T-helper 17 cell (primary cell): ENCODE data around the gene RFX6. TPM values are rescaled to one million over a fixed set of nuclear protein-coding genes. Genes with fewer than 3 reads are reported as not detected.

ENCODE experiments used
- ATAC-seq: fragments of 150-1000 bp; cut with Tn5 transposase; 2 replicates; pipeline ENCODE4 v1.10.0; 2021; ENCODE audit warnings: mild to moderate bottlenecking, moderate library complexity
- DNase-seq, 3 donors: peaks; one replicate each; pipeline versions ENCODE4 v3.0.0 to v3.0.0-alpha.2; 2020 to 2021
- H3K9me3 ChIP-seq: one replicate; pipeline ENCODE4 v1.7.0; 2013; ENCODE audit warnings: low read length, mild to moderate bottlenecking; ENCODE audit not compliant: control insufficient read depth, poor library complexity, severe bottlenecking
- H3K27ac Mint-ChIP-seq: one replicate; pipeline ENCODE4 v1.8.0; 2022; ENCODE audit warnings: mild to moderate bottlenecking, moderate library complexity, mixed read lengths
- H3K27me3 Mint-ChIP-seq: one replicate; pipeline ENCODE4 v1.8.0; 2022; ENCODE audit warnings: mixed read lengths
- H3K36me3 Mint-ChIP-seq: one replicate; pipeline ENCODE4 v1.8.0; 2022; ENCODE audit warnings: low read depth, mixed read lengths
- H3K4me1 Mint-ChIP-seq: one replicate; pipeline ENCODE4 v1.8.0; 2022; ENCODE audit warnings: mild to moderate bottlenecking, mixed read lengths
- H3K4me3 Mint-ChIP-seq: one replicate; pipeline ENCODE4 v1.8.0; 2022; ENCODE audit warnings: mild to moderate bottlenecking, moderate library complexity, mixed read lengths
- total RNA-seq, 4 donors: library from RNA in 2 of 4; stranded (reverse) in 2 of 4; gene quantifications; one replicate each; pipeline ENCODE4 v1.2.3 and lab custom pipeline; 2022 to 2026

The RFX6 gene
- total RNA-seq, 2 donors from 2014 or later = not detected

DNA sequence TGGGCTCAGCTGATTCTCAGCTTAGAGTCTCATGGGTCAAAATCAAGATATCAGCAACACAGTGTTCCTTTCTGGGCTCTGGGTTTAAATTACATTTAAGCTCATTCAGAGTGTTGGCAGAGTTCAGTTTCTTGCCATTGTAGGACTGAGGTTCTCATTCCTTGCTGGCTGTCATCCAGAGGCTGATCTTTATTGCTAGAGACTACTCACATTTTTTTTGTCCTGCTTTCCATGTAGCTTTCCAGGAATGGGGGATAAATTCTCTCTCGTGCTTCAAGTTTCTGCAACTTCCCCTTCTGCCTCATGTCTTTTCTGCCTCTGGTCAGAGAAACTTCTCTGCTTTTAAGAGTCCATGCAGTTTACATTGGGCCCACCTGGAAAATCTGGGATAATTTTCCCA lies 86.9 kb downstream of the RFX6 start:
- no peak for ATAC-seq
- Mint-ChIP-seq H3K27me3 (peaks cover 18% of the 10 kb centered on the region), H3K36me3 (no peaks in the 10 kb centered on the region), H3K4me1 (no peaks in the 10 kb centered on the region), H3K27ac (no peak overlapping the region), H3K4me3 (no peak overlapping the region)
- DNase-seq = no peak
- no peaks in the 10 kb centered on the region for H3K9me3 ChIP-seq

DNA sequence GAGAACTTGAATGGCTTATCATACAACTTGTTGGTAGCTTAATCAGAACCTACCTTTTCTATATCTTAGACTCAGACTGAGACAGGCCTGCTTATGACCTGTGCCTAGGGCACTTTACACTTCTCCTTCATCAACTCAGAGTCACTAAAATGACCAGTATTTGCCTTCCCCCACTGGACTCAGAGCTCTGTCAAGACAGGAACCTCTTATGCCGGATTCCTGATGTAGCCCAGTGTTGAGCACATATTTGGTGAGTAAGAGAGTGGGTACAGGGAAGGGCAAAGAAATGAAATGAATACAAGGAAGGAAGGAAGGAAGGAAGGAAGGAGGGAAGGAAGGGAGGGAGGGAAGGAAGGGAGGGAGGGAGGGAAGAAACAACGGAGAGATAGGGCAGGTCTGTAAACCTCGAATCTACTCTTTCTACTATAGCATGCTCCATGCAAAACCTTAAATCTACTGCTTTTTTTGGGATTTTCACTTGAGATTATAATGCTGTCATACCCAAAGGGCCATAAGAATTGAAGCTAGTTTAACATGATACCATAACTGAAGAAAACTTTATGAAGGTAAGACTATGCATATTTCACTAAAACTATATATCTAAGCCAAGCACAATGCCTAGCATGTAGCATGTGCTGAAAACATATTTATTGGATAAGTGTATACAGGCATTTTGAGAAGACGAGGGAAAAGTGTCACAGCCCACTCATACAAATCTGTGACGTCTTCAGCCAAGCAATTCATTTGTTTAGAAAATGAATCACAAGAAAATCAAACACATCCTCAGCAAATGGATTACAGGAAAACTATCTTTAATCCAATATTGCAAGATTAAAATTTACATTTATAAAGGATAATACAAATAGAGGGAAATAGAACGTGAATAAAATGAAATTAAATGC lies 89.9 kb downstream of the RFX6 start:
- Mint-ChIP-seq H3K4me3 (no peak overlapping the region), H3K27ac (no peak overlapping the region), H3K36me3 (no peaks in the 10 kb centered on the region), H3K4me1 (no peaks in the 10 kb centered on the region), H3K27me3 (peaks cover 22% of the 10 kb centered on the region)
- ATAC-seq (no peak), DNase-seq (no peak)
- no peaks in the 10 kb centered on the region for H3K9me3 ChIP-seq

DNA sequence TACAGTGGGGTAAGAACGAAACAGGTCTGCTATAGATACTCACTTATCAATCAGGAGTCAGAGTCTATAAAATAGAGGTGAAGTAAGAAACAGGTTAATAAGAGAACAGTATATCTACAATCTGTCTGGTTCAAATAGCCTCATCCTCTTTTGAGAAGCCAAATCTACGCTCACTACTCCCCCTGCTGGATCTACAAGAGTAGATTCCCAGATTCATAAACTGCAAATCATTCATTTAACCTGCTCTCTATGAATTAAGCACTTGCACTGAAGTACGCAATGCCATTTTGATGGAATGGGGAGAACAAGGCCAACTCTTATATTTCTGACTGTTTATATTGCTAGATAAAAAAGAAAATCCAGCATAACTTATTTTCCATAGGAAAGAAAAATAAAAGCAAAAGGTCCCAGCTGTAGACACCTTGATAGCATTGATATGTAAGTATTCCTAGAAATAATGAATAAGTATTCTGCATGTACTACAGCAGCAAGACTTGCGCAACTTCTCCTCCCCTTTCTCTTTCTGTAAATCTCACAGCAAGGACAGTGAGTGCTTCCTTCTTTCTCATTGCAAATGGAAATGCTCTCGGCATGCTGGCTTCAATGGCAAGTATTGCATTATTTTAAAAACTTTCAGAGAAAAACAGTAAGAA lies 92.3 kb downstream of the RFX6 start:
- H3K9me3 ChIP-seq = no peaks in the 10 kb centered on the region
- DNase-seq (no peak), ATAC-seq (no peak)
- H3K4me1 Mint-ChIP-seq = no peaks in the 10 kb centered on the region
- no peak overlapping the region for H3K27ac Mint-ChIP-seq
- no peak overlapping the region for H3K4me3 Mint-ChIP-seq
- no peaks in the 10 kb centered on the region for H3K36me3 Mint-ChIP-seq
- H3K27me3 Mint-ChIP-seq = peaks cover 18% of the 10 kb centered on the region

DNA sequence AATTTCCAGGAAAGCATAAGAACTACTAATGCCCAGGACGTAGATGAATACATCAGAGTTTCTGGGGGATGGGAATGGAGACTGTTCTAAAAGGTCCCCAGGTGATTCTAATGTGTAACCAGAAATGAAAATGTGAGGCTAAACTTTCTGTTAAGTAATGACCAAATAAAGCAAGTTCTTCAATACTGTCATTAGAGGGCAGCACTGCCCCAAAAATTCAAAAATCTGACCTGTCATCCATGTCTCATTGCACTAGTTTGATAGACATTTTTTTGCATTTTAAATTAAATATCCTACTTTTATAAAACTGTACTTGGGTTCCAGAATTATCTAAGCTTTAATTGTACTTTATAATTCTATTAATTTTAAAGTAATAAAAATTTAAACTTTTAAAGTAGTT lies 94.9 kb downstream of the RFX6 start:
- Mint-ChIP-seq H3K27ac (no peak overlapping the region), H3K4me3 (no peak overlapping the region), H3K36me3 (no peaks in the 10 kb centered on the region), H3K27me3 (peaks cover 11% of the 10 kb centered on the region), H3K4me1 (no peaks in the 10 kb centered on the region)
- H3K9me3 ChIP-seq = no peaks in the 10 kb centered on the region
- DNase-seq (no peak), ATAC-seq (no peak)

DNA sequence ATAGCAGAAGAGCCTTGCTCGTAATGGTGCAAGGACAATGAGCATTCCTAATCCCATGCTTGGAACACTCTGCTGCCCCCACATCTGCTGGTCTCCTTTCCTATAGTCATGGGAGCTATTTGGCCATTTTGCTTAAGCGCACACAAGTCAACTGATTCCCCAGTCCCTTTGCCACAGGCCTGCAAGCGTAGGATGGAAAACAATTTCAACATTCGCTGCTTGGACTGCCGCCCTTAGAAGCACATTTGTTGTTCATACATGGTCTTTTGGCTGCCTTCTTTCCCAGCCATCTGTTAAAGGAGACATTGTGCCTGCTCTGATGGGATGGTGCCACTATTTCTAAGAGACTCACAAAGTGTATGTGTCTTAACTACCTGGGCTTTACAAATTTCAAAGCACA lies 96.9 kb downstream of the RFX6 start:
- no peak overlapping the region for H3K27ac Mint-ChIP-seq
- no peak overlapping the region for H3K4me3 Mint-ChIP-seq
- peaks cover 4% of the 10 kb centered on the region for H3K27me3 Mint-ChIP-seq
- H3K9me3 ChIP-seq = no peaks in the 10 kb centered on the region
- no peaks in the 10 kb centered on the region for H3K4me1 Mint-ChIP-seq
- H3K36me3 Mint-ChIP-seq = no peaks in the 10 kb centered on the region
- ATAC-seq (no peak), DNase-seq (no peak)

DNA sequence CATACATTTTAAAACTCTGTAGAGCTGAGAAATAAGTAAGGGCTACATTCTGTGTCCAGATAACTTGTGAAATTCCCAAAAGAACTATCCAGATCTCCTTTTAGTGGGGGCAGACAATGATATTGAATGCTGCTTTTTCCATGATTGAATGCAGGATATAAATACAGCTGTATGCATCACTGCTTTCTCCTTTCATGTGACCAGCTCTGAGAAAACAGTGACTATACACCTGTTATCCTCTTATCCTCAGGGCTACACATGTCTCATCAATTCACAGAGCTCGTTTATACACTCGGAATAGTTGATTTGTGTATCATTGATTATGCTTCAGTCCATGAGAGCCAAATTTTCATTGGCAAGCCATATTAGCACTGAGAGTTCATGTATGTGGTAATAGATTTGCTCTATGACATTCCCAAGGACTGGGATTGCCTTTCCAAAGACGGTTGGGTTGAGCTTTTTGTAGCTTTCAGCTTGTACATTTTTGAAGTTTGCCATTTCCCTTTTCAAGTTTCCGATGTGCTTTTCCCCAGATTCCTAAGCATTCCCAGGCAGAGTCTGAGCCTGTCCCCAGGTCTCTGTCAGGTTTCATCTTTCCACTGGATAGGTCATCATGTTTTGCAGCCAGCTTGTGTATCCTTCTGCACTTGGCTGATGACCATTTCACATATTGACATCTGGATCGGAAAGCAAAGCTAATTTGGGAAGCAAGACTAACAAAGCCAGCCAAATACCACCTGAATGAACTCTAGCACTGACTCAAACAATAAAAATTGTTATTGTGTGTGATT lies 97.7 kb downstream of the RFX6 start:
- ATAC-seq = no peak
- Mint-ChIP-seq H3K4me3 (no peak overlapping the region), H3K36me3 (no peaks in the 10 kb centered on the region), H3K4me1 (peaks cover 3% of the 10 kb centered on the region), H3K27me3 (no peaks in the 10 kb centered on the region), H3K27ac (no peak overlapping the region)
- no peak for DNase-seq
- H3K9me3 ChIP-seq = no peaks in the 10 kb centered on the region

DNA sequence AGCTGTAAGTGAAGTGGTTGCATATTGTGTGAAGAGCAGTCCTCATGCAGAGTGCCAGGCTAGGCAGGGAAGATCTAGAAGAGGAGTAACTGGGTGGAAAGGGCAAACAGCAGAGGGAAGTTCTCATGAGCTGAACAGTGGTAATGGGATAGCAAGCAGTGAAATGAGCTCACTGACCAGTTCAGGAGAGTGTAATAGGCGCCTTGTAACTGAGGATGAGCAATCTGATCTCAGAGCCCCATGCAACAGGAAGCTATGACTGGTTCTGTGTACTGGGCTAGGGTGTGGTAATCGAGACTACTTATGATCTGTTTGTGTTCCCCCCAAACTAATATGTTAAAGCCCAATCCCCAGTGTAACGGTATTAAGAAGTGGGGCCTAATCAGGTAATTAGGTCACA lies 98.6 kb downstream of the RFX6 start:
- no peaks in the 10 kb centered on the region for H3K9me3 ChIP-seq
- no peaks in the 10 kb centered on the region for H3K27me3 Mint-ChIP-seq
- H3K4me3 Mint-ChIP-seq = no peak overlapping the region
- H3K4me1 Mint-ChIP-seq = peaks cover 3% of the 10 kb centered on the region
- ATAC-seq (no peak), DNase-seq (no peak)
- no peak overlapping the region for H3K27ac Mint-ChIP-seq
- no peaks in the 10 kb centered on the region for H3K36me3 Mint-ChIP-seq

DNA sequence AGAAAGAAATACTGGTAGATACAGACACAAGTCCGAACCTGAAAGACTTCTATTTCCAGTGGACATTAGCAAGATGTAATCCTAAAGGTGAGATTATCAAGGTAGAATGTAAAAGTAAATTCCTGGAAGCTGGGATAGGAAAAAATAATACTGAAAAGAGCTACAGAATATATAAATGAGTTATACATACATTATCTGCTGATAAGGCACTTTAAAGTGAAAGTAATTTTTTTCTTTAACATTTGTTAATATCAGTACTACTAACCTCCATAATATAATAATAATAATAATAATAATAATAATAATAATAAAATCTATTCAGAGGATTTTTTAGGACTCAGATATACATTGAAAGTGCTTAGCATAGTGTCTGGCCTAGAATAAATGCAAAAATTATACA lies 102.5 kb downstream of the RFX6 start:
- DNase-seq = no peak
- no peaks in the 10 kb centered on the region for H3K9me3 ChIP-seq
- Mint-ChIP-seq H3K4me1 (peaks cover 3% of the 10 kb centered on the region), H3K27ac (no peak overlapping the region), H3K36me3 (no peaks in the 10 kb centered on the region), H3K27me3 (no peaks in the 10 kb centered on the region), H3K4me3 (no peak overlapping the region)
- ATAC-seq = no peak

Other genes with a start within 250 kb of the RFX6 start
- 10 to 100 TPM; 12.9 to 18.0 TPM for gene ZUP1, start 208.5 kb upstream of the RFX6 start, total RNA-seq
- 10 to 100 TPM; 32.7 to 36.3 TPM for gene KPNA5, start 196.0 kb upstream of the RFX6 start, total RNA-seq
- gene FAM162B, start 111.5 kb upstream of the RFX6 start, total RNA-seq = not detected
- gene GPRC6A, start 48.2 kb upstream of the RFX6 start, total RNA-seq = not detected